Urothelium cell line (cell line): ENCODE measurements around the gene IL23A.

Experiments
- DNase-seq: peaks from one replicate; pipeline ENCODE4 v3.0.0; 2011; ENCODE audit warnings: low spot score, mixed read lengths
- FAIRE-seq: peaks from 2 replicates; lab custom pipeline; 2011; peaks lifted over from hg19 to GRCh38; lab: Jason Lieb, UNC

The IL23A gene

GRCh38 chr12:56359851-56360767, 21.4 kb downstream of the IL23A start, which contains the start of gene STAT2:
STAT2 (minus strand) TSS chr12:56360107; CDS start chr12:56356571, 3,536 bp downstream.
- DNase-seq (peak; percentile 97), FAIRE-seq (peak; percentile 23)

GRCh38 chr12:56361487-56362129, 22.9 kb downstream of the IL23A start:
- DNase-seq = no peak
- no peak for FAIRE-seq

- no peak for DNase-seq
- no peak for FAIRE-seq
These were observed 23.7 kb downstream of the IL23A start, which contains the start of gene APOF for GRCh38 chr12:56362130-56363059. APOF (minus strand) TSS chr12:56362857; CDS start chr12:56362745, 112 bp downstream.

GRCh38 chr12:56366948-56367347, 28.3 kb downstream of the IL23A start:
- DNase-seq (no peak), FAIRE-seq (no peak)

- no peak for DNase-seq
- no peak for FAIRE-seq
These were observed 34.8 kb downstream of the IL23A start for GRCh38 chr12:56373515-56373914.

- DNase-seq = no peak
- no peak for FAIRE-seq
These were observed 36.3 kb downstream of the IL23A start for GRCh38 chr12:56374726-56375597.

- no peak for FAIRE-seq
- DNase-seq = no peak
These were observed 37.1 kb downstream of the IL23A start for GRCh38 chr12:56375598-56376434.

- FAIRE-seq (no peak), DNase-seq (no peak)
These were observed 38.8 kb downstream of the IL23A start for GRCh38 chr12:56377310-56377988.

GRCh38 chr12:56377989-56378316, 39.3 kb downstream of the IL23A start:
- no peak for FAIRE-seq

GRCh38 chr12:56382611-56383010, 43.9 kb downstream of the IL23A start:
- DNase-seq = no peak
- no peak for FAIRE-seq

More at GRCh38 chr12:56377989-56378316, 39.3 kb downstream of the IL23A start:
- no peak for DNase-seq

- FAIRE-seq (no peak), DNase-seq (no peak)
These were observed 47.2 kb downstream of the IL23A start for GRCh38 chr12:56385873-56386272.

- no peak for FAIRE-seq
- DNase-seq = no peak
These were observed 48.6 kb downstream of the IL23A start for GRCh38 chr12:56387152-56387736.

- no peak for FAIRE-seq
- DNase-seq = no peak
These were observed 50.7 kb downstream of the IL23A start for GRCh38 chr12:56389412-56389811.
